IPS-15b (cell line): Measurements from ENCODE around the gene ACTN4.
"Not testable (repeated sequence)": the region's sequence is repeated elsewhere in the genome, so short reads cannot be mapped to it uniquely, and the experiment has no call there.

ENCODE experiments used
- H3K27me3 ChIP-seq: one replicate; pipeline ENCODE4 v1.6.1; 2013; ENCODE audit warnings: low read length; ENCODE audit not compliant: control insufficient read depth, insufficient read depth
- H3K36me3 ChIP-seq: one replicate; pipeline ENCODE4 v1.6.1; 2013; ENCODE audit warnings: low read length; ENCODE audit not compliant: control insufficient read depth, insufficient read depth
- H3K4me1 ChIP-seq: one replicate; pipeline ENCODE4 v1.6.1; 2013; ENCODE audit warnings: mild to moderate bottlenecking, low read length; ENCODE audit not compliant: control insufficient read depth, insufficient read depth
- H3K4me3 ChIP-seq: one replicate; pipeline ENCODE4 v1.5.1; 2013; ENCODE audit warnings: low read depth, low read length
- H3K9ac ChIP-seq: one replicate; pipeline ENCODE4 v1.6.1; 2013; ENCODE audit warnings: low read depth, mild to moderate bottlenecking, low read length
- H3K9me3 ChIP-seq: one replicate; pipeline ENCODE4 v1.6.1; 2013; ENCODE audit warnings: mild to moderate bottlenecking, low read length; ENCODE audit not compliant: control insufficient read depth, insufficient read depth

ACTN4 gene

DNA sequence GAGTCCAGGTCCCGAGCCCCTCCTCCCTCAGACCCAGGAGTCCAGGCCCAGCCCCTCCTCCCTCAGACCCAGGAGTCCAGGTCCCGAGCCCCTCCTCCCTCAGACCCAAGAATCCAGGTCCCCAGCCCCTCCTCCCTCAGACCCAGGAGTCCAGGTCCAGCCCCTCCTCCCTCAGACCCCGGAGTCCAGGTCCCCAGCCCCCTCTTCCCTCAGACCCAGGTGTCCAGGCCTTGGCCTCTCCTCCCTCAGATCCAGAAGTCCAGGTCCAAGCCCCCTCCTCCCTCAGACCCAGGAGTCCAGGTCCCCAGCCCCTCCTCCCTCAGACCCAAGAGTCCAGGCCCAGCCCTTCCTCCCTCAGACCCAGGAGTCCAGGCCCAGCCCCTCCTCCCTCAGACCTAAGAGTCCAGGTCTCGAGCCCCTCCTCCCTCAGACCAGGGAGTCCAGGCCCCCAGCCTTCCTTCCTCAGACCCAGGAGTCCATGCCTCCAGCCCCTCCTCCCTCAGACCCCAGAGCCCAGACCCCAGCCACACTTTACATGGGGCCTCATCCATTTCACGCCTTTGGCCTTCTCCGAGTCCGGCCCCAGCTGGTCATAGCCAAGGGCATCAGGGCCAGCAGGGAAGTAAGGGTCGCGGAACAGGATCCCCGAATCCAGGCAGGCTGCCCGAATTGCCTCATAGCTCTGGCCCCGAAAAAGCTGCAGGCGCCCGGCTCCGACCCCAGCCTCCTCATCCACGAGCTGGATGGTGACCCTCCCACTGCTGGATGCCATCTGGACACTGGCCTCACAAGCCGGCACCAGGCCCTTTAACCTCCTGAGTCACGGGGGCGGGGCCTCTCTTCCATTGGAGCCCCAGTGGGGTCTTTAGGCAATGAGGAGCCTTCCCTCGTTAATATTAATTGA, 96.2 kb downstream of the ACTN4 start:
- Histone ChIP-seq H3K9ac (no peak overlapping the region), H3K4me3 (no peak overlapping the region), H3K36me3 (no peaks in the 10 kb centered on the region), H3K4me1 (no peaks in the 10 kb centered on the region), H3K9me3 (no peaks in the 10 kb centered on the region), H3K27me3 (peaks cover under 1% of the 10 kb centered on the region)

DNA sequence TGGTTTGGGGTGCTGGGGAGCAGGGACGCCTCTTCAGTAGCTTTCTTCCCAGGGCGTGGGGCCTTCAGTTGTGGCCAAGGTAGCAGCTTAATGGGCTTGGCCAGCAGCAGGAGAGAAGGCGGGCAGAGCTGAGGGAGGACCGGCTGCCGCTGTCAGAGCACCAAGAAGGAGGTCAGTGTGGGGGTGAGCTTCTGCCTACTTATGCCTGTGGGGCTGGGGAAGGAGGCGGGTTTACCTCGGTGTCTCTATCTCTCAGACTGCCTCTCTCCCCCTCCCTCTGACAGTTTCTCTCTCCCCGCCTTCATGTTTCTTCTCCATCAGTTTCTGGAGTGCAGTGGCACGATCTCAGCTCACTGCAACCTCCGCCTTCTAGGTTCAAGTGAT, 96.8 kb downstream of the ACTN4 start, which contains the start of gene CAPN12:
CAPN12 (minus strand) TSS at position 177 of the 384 bp plus-strand sequence. CDS start 309 bp downstream, outside the sequence.
- no peaks in the 10 kb centered on the region for H3K9me3 ChIP-seq
- H3K36me3 ChIP-seq, result no peaks in the 10 kb centered on the region
- no peaks in the 10 kb centered on the region for H3K4me1 ChIP-seq
- no peaks in the 10 kb centered on the region for H3K27me3 ChIP-seq
- H3K9ac ChIP-seq, result no peak within 1 kb of the TSS
- H3K4me3 ChIP-seq, result no peak within 1 kb of the TSS

DNA sequence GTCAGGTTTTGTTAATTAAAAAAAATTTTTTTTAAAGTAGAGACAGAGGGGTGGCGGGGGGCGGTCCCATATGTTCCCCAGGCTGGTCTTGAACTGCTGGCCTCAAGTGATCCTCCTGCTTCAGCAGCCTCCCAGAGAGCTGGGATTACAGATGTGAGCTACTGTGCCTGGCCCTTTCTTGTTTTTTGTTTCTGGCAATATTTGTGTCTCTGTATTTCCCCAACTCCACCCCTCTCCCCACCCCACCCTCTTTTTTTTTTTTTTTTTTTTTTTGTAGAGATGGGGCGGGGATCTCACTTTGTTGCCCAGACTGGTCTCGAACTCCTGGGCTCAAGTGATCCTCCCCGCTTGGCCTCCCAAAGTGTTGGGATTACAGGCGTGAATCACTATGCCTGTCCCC, 97.4 kb downstream of the ACTN4 start:
- Histone ChIP-seq H3K27me3 (no peaks in the 10 kb centered on the region), H3K4me3 (no peak overlapping the region), H3K4me1 (no peaks in the 10 kb centered on the region), H3K9ac (no peak overlapping the region), H3K36me3 (no peaks in the 10 kb centered on the region), H3K9me3 (no peaks in the 10 kb centered on the region)

DNA sequence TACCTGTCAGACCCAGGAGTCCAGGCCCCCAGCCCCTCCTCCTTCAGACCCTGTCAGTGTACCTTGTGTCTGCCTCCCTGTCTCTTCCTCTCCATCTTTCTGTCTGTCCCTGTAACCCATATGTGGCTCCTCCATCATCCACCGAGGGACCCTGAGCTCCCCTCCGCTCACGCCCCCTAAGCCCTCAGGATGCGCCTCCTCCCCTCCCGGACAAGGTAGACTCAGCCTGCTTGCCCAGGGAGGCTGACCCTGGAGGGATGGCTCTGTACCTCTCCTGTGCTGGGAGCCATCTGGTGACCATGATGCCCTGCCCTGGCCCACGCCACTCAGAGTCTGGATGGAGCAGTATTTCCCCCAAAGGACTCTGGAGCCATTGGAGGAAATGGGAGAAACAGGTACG, 97.9 kb downstream of the ACTN4 start:
- Histone ChIP-seq H3K36me3 (no peaks in the 10 kb centered on the region), H3K27me3 (peaks cover 3% of the 10 kb centered on the region), H3K4me1 (no peaks in the 10 kb centered on the region), H3K4me3 (no peak overlapping the region), H3K9ac (no peak overlapping the region), H3K9me3 (no peaks in the 10 kb centered on the region)

DNA sequence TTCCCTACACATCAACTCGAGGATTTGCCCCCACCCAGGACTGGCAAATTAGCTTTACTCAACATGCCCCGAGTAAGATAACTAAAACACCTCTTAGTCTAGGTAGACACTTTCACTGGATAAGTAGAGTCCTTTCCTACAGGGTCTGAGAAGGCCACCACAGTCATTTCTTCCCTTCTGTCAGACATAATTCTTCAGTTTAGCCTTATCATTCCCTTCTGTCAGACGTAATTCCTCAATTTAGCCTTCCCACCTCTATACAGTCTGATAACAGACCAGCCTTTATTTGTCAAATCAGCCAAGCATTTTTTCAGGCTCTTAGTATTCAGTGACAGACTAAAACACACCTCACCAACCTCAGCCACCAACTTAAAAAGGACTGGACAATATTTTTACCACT, 106.3 kb downstream of the ACTN4 start:
- not testable (repeated sequence) for H3K4me1 ChIP-seq, H3K4me3 ChIP-seq, H3K27me3 ChIP-seq, H3K36me3 ChIP-seq, H3K9ac ChIP-seq, H3K9me3 ChIP-seq

DNA sequence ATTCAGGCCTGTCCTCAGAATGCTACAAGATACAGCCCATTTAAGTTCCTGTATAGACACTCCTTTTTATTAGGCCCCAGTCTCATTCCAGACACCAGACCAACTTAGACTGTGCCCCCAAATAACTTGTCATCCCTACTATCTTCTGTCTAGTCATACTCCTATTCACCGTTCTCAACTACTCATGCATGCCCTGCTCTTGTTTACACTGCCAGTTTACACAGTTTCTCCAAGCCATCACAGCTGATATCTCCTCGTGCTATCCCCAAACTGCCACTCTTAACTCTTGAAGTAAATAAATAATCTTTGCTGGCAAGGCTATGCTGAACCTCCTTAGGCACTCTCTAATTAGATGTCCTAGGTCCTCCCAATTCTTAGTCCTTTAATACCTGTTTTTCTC, 106.7 kb downstream of the ACTN4 start:
- not testable (repeated sequence) for H3K4me3 ChIP-seq, H3K9ac ChIP-seq, H3K4me1 ChIP-seq, H3K36me3 ChIP-seq, H3K27me3 ChIP-seq, H3K9me3 ChIP-seq

DNA sequence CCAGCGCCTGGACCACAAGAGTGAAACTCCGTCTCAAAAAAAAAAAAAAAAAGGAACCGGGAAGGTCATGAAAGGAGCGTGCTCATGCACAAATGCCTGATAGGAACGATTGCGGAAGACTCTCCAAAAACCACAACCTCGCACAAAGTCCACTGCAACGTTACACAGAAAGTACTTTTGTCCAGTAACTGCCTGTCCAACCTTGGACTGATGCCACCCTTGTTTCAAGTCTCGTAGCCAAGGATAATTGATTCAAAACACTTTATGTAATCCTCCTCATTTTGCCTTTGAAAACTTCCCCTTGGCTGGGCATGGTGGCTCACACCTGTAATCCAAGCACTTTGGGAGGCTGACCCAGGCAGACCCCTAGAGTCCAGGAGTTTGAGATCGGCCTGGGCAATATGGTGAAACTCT, 112.1 kb downstream of the ACTN4 start:
- no peaks in the 10 kb centered on the region for H3K27me3 ChIP-seq
- H3K9ac ChIP-seq, result no peak overlapping the region
- no peaks in the 10 kb centered on the region for H3K9me3 ChIP-seq
- no peaks in the 10 kb centered on the region for H3K4me1 ChIP-seq
- no peak overlapping the region for H3K4me3 ChIP-seq
- H3K36me3 ChIP-seq, result no peaks in the 10 kb centered on the region

DNA sequence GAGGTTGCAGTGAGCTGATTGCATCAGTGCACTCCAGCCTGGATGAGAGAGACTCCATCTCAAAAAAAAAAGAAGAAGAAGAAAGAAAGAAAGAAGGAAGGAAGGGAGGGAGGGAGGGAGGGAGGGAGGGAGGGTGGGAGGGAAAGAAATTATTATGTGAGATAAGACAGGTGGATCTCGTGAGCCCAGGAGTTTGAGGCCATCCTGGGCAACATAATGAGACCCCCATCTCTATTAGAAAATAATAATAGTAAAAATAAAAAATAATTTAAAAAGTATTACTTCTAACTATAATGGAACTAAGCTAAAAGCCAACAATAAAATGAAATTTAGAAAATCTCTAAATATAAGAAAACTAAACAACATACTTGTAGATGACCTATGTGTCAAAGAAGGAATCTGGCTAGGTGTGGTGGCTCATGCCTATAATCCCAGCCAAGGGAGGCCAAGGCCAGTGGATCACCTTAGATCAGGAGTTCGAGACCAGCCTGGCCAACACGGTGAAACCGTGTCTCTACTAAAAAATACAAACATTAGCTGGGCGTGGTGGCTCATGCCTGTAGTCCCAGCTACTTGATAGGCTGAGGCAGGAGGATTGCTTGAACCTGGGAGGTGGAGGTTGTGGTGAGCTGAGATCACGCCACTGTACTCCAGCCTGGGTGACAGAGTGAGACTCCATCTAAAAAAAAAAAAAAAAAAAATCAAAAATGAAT, 113.5 kb downstream of the ACTN4 start:
- not testable (repeated sequence) for H3K36me3 ChIP-seq, H3K9ac ChIP-seq, H3K4me3 ChIP-seq, H3K4me1 ChIP-seq, H3K27me3 ChIP-seq, H3K9me3 ChIP-seq

DNA sequence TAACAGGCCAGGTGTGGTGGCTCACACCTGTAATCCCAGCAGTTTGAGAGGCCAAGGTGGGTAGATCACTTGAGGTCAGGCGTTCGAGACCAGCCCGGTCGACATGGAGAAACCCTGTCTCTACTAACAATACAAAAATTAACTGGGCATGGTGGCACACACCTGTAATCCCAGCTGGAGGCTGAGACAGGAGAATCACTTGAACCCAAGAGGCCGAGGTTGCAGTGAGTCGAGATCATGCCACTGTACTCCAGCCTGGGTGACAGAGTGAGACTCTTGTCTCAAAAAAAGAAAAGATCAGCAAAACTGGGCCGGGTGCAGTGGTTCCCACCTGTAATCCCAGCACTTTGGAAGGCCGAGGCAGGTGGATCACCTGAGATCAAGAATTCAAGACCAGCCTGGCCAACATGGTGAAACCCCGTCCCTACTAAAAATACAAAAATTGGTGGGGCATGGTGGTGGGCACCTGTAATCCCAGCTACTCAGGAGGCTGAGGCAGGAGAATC, 114.5 kb downstream of the ACTN4 start:
- H3K27me3 ChIP-seq, H3K9me3 ChIP-seq, H3K9ac ChIP-seq, H3K4me1 ChIP-seq, H3K36me3 ChIP-seq, H3K4me3 ChIP-seq: not testable (repeated sequence)

DNA sequence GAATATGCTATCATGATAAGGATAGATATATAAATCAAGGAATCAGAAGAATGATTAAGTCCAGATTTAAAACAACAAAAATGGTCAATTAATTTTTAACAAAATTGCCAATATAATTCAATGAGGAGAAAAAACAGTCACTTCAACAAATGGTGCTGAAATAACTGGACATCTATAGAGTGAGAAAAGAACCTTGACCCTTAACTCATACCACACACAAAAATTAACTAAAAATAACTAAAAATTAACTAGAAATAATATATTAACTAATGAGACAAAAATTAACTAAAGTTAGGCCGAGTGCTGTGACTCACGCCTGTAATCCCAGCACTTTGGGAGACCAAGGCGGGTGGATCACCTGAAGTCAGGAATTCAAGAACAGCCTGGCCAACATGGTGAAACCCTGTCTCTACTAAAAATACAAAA, 116.4 kb downstream of the ACTN4 start:
- H3K36me3 ChIP-seq, result no peaks in the 10 kb centered on the region
- no peaks in the 10 kb centered on the region for H3K4me1 ChIP-seq
- H3K9ac ChIP-seq, result no peak overlapping the region
- no peak overlapping the region for H3K4me3 ChIP-seq
- H3K9me3 ChIP-seq, result no peaks in the 10 kb centered on the region
- no peaks in the 10 kb centered on the region for H3K27me3 ChIP-seq

DNA sequence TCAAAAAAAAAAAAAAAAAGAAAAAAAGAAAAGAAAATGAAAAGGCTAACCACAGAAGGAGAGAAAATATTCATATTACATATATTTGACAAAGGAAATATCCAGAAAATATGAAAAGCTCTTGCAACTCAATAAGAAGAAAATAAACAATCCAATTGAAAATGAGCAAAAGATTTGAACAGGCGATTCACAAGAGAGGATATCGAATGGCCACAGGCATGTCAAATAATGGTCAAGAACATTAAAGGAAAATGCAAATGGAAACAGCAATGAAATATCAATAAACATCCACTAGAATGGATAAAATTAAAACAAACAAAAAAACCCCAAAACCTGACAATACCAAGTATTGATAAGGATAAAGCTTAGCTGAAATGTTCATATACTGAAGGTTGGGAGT, 117.8 kb downstream of the ACTN4 start:
- no peaks in the 10 kb centered on the region for H3K4me1 ChIP-seq
- no peak overlapping the region for H3K4me3 ChIP-seq
- H3K27me3 ChIP-seq, result no peaks in the 10 kb centered on the region
- H3K9me3 ChIP-seq, result no peaks in the 10 kb centered on the region
- no peak overlapping the region for H3K9ac ChIP-seq
- no peaks in the 10 kb centered on the region for H3K36me3 ChIP-seq
